Thymus (tissue), 2 donors: Measurements from ENCODE around the gene NR2E1. TPM values are rescaled to one million over a fixed set of nuclear protein-coding genes. Genes with fewer than 3 reads are reported as not detected.

Experiments used
- polyA plus RNA-seq: library from polyadenylated mRNA; stranded (reverse); fragments of 200-250 nt; gene quantifications from one replicate; pipeline ENCODE4 v1.2.3, GENCODE V29; 2013
- total RNA-seq: library from RNA; stranded (reverse); fragments of 120-200 nt; gene quantifications from one replicate; pipeline ENCODE4 v1.2.4, GENCODE V29; 2013
- donor health status: healthy.

The NR2E1 gene
- total and polyA plus RNA-seq, 2 donors = 0.05 to 0.11 TPM

Other genes with a start within 250 kb of the NR2E1 start
- 10.2 TPM for gene SEC63, start 207.8 kb upstream of the NR2E1 start, total RNA-seq
- 50.6 TPM for gene SEC63, start 207.8 kb upstream of the NR2E1 start, polyA plus RNA-seq
- gene OSTM1, start 91.3 kb upstream of the NR2E1 start, total RNA-seq = 20.9 TPM
- gene OSTM1, start 91.3 kb upstream of the NR2E1 start, polyA plus RNA-seq = 31.2 TPM
- 156 TPM for gene SNX3, start 95.0 kb downstream of the NR2E1 start, total RNA-seq
- 273 TPM for gene SNX3, start 95.0 kb downstream of the NR2E1 start, polyA plus RNA-seq
- 9.8 TPM for gene AFG1L, start 129.0 kb downstream of the NR2E1 start, total RNA-seq
- gene AFG1L, start 129.0 kb downstream of the NR2E1 start, polyA plus RNA-seq = 3.9 TPM